Stimulated activated memory B cell treated with anti-CD40 and anti-IgM and Interleukin-4, amounts not matched to agents 10 μg/mL and 1 μg/mL and 100 μg/mL, for 72 hours (primary cell): Measurements from ENCODE around the gene FOXK1.
A peak's percentile ranks its signal among the peaks of the same experiment; 100 is the strongest.

Experiments used
- ATAC-seq: fragments of 150-1000 bp; cut with Tn5 transposase; 2 replicates; pipeline ENCODE4 v1.10.0; 2021
- H3K27ac Mint-ChIP-seq: one replicate; pipeline ENCODE4 v1.8.0; 2022; ENCODE audit warnings: mild to moderate bottlenecking, mixed read lengths
- H3K27me3 Mint-ChIP-seq: one replicate; pipeline ENCODE4 v1.8.0; 2022; ENCODE audit warnings: mixed read lengths
- H3K36me3 Mint-ChIP-seq: one replicate; pipeline ENCODE4 v1.8.0; 2022; ENCODE audit warnings: mixed read lengths
- H3K4me1 Mint-ChIP-seq: one replicate; pipeline ENCODE4 v1.8.0; 2022; ENCODE audit warnings: mixed read lengths
- H3K4me3 Mint-ChIP-seq: one replicate; pipeline ENCODE4 v1.8.0; 2022; ENCODE audit warnings: mild to moderate bottlenecking, moderate library complexity, mixed read lengths
- H3K9me3 Mint-ChIP-seq: one replicate; pipeline ENCODE4 v1.8.0; 2022; ENCODE audit warnings: mixed read lengths

The FOXK1 gene

DNA sequence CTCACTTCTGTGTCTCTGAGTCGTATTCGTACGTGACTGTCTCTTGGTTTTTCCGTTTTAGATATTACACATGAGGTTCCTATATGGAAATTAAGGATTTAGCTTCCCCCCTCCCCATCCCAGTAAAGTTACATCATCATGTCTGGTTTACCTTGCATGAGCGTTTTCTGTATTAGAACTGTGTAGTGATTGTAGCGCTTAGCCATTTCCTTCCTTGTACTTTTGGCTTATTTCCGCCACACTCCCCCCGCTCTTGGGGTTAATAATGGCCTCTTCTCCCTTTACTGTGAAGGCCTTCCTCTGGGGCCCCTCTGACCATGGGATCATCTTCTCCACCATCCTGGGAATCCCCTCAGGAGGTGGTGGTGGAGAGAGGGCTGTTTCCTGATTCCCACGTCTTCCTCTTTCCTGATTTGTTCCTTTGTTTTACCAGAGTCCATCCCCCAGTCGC is 66.2 kb downstream of the FOXK1 start:
- no peak for ATAC-seq
- peaks cover 42% of the 10 kb centered on the region for H3K36me3 Mint-ChIP-seq
- peaks cover 70% of the 10 kb centered on the region for H3K4me1 Mint-ChIP-seq
- H3K27me3 Mint-ChIP-seq = no peaks in the 10 kb centered on the region
- no peak overlapping the region for H3K4me3 Mint-ChIP-seq
- peak overlapping the region; percentile 91 for H3K27ac Mint-ChIP-seq
- no peaks in the 10 kb centered on the region for H3K9me3 Mint-ChIP-seq

DNA sequence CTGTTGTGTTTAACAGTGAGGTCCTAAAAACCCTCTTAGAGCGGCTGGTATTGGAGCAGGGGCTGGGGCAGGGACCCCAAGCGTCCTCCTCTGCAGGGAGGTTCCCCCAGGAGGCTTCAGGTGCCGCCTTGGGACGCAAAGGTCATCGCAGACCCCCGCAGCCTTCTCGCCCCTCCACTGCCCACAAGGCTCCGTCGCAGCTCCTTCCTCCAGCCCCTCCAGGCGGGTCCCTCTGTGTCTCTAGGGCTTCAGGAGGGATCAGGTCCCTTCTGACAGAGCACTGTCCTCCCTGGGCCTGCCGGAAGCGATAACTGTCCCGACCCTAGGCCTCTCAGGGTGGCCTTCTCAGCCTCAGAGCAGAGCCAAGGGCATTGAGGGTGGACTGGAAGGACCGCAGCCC is 67.3 kb downstream of the FOXK1 start:
- Mint-ChIP-seq H3K4me3 (no peak overlapping the region), H3K36me3 (peaks cover 39% of the 10 kb centered on the region), H3K4me1 (peaks cover 67% of the 10 kb centered on the region), H3K9me3 (no peaks in the 10 kb centered on the region), H3K27me3 (no peaks in the 10 kb centered on the region), H3K27ac (peak overlapping the region; percentile 91)
- ATAC-seq = no peak

DNA sequence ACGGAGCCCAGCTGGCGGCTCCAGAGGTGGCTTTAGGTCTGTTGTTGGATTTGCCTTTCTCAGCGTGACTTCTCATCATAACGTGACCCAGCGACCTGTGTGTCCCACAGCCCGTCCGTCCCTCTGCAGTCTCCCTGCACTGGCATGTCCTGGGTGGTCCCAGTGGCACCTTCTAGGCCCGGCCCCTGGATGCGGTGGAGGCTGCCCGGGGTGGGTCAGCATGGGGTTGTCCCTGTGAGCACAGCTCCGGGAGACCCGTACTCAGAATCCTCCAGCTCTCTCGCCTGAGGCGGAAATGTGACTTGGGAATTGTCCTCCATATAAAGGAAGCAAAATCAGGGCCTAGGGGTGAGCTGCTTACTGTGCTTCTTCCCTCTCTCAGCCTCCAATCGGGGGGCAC is 67.7 kb downstream of the FOXK1 start:
- Mint-ChIP-seq H3K9me3 (no peaks in the 10 kb centered on the region), H3K27me3 (no peaks in the 10 kb centered on the region), H3K36me3 (peaks cover 43% of the 10 kb centered on the region), H3K4me3 (no peak overlapping the region), H3K4me1 (peaks cover 63% of the 10 kb centered on the region), H3K27ac (no peak overlapping the region)
- no peak for ATAC-seq

DNA sequence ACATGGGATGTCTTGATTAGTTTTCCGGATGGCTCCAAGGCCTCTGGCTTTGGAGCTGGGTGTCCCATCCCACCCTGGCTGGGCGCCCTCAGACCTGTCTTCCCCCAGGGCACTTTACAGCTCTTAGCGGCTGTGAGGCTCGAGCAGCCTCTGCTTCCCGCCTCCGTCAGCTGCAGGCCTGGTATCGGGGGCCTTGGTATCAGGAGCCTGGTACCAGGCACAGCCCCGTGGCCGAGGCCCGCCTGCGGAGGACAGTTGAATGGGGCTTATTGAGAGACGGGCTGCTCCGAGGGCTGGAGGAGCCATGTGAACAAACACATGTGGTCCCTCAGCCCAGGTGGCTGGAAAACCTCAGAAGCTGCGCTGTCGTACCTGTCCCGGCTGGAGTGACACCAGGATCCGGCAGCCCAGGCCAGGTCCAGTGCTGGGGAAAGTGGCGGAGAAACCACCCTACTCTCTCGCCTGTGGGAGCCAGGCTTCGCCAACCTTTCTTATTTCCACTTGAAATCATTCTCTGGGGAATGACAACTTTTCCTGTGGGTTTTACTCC is 69.4 kb downstream of the FOXK1 start:
- peaks cover 54% of the 10 kb centered on the region for H3K36me3 Mint-ChIP-seq
- H3K27me3 Mint-ChIP-seq = no peaks in the 10 kb centered on the region
- no peaks in the 10 kb centered on the region for H3K9me3 Mint-ChIP-seq
- no peak for ATAC-seq
- H3K4me3 Mint-ChIP-seq = no peak overlapping the region
- H3K27ac Mint-ChIP-seq = no peak overlapping the region
- H3K4me1 Mint-ChIP-seq = peaks cover 47% of the 10 kb centered on the region

DNA sequence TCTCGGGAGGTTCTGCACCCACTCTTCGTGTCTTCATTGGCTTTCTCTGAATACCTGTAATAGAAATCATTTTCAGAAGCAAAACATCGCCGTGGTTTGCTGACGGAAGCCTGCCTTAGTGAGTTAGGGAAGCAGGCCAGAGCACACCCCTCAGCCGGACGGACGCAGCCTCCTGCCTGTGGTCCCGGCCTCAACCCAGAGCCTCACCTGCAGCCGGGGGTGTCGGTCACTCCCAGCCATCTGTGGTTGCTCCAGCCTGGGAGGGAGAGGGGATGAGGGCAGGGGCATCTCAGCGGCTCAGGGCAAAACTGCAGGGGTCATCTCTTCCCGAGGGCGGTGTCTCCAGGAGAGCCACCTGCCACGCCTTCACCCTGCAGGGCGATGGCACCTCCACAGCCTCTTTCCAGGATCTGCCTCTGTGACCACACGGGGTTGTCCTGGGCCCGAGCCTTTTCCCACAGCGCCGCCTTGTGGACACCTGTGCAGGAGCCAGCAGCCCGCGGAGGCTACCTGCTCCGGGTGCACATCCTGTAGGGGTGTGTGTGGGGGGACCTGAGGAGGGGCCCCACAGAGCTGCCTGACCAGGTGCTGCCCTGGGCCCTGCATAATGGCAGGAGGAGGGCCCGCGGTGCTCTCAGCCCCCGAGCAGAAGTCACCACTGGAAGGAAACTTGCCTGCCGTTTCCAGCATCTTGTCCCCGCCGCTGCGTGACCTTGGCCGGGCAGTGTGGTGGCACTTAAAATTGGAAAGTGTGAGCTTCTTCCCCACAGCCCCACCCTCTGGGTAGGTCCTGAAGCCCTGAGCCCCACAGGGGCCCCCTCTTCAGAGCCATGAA is 71.7 kb downstream of the FOXK1 start:
- ATAC-seq = peak; percentile 90
- no peak overlapping the region for H3K27ac Mint-ChIP-seq
- peaks cover 25% of the 10 kb centered on the region for H3K4me1 Mint-ChIP-seq
- H3K9me3 Mint-ChIP-seq = no peaks in the 10 kb centered on the region
- no peak overlapping the region for H3K4me3 Mint-ChIP-seq
- H3K36me3 Mint-ChIP-seq = peaks cover 46% of the 10 kb centered on the region
- no peaks in the 10 kb centered on the region for H3K27me3 Mint-ChIP-seq

DNA sequence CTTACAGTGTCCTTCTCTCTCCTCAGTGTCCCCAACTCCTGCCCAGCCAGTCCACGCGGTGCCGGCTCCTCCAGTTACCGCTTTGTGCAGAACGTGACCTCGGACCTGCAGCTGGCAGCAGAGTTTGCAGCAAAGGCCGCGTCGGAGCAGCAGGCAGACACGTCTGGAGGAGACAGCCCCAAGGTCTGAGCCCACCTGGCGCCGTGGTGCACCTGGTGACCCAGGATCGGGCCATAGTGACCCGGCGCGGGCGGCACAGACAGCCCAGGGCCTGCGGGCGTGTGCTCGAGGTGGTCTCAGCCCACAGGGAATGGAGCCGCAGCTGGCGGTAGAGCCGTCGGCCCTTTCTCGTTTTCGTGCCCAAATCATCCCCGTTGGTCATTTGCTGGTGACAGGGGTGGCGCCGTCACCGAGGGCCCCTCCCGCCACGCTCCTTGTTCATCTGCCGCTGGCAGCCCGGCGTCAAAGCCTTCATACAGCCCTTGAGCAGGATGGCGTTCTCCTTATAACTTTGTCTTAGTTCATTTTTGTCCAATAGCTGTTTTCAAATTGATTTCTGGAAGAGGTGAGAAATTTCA is 72.4 kb downstream of the FOXK1 start:
- Mint-ChIP-seq H3K4me1 (peaks cover 19% of the 10 kb centered on the region), H3K36me3 (peaks cover 44% of the 10 kb centered on the region), H3K9me3 (no peaks in the 10 kb centered on the region), H3K4me3 (no peak overlapping the region), H3K27me3 (no peaks in the 10 kb centered on the region), H3K27ac (no peak overlapping the region)
- ATAC-seq = no peak

DNA sequence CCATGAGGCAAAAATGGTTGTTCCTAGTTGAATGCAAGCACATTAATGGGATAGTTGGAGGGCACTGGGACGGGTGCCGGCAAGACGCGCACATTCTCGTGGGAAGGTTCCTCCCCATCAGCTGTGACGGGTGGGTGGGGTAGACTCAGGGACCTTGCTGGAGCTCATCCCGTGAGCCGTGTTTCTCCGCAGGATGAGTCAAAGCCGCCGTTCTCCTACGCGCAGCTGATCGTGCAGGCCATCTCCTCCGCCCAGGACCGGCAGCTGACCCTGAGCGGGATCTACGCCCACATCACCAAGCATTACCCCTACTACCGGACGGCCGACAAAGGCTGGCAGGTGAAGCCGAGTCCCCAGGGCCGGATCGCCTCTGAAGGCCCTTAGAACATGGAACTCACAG is 73.0 kb downstream of the FOXK1 start:
- peaks cover 19% of the 10 kb centered on the region for H3K4me1 Mint-ChIP-seq
- no peak overlapping the region for H3K27ac Mint-ChIP-seq
- H3K9me3 Mint-ChIP-seq = no peaks in the 10 kb centered on the region
- ATAC-seq = no peak
- peaks cover 50% of the 10 kb centered on the region for H3K36me3 Mint-ChIP-seq
- no peaks in the 10 kb centered on the region for H3K27me3 Mint-ChIP-seq
- no peak overlapping the region for H3K4me3 Mint-ChIP-seq

DNA sequence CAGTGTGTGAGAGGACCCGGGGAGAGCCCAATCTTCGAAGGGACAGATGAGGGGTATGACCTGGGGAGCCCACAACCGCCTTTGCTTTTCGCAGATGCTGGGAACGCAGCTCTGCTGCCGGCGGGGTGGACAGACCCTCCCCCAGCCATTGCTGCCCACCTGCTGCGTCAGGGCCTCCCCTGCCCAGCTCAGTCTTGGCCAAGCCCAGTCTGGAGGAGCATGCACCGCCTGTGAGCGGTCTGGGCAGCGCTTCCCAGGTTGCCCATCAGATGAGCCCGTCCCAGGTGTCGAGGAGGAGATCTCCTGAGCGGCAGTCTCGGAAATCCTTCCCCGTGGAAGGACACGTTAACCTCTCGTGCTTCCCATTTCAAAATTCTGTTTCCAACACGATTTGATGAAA is 76.0 kb downstream of the FOXK1 start:
- no peaks in the 10 kb centered on the region for H3K27me3 Mint-ChIP-seq
- H3K27ac Mint-ChIP-seq = no peak overlapping the region
- peaks cover 60% of the 10 kb centered on the region for H3K36me3 Mint-ChIP-seq
- ATAC-seq = no peak
- no peak overlapping the region for H3K4me3 Mint-ChIP-seq
- no peaks in the 10 kb centered on the region for H3K9me3 Mint-ChIP-seq
- peaks cover 10% of the 10 kb centered on the region for H3K4me1 Mint-ChIP-seq

DNA sequence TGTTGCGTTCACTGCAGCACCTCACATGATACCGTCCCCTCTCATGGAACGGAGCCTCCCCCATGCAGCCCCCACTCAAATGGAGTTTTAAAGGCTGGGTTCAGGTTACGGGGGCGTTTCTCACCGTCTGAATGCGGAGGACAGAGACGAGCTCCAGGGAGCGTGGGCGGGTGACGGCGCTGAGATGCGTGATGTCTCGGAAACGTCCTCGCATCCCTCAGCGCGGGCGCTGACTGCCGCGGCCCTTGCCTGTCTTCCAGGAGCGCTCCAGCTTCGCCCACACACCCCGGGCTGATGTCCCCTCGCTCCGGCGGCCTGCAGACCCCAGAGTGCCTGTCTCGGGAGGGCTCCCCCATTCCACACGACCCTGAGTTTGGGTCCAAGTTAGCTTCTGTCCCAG is 76.7 kb downstream of the FOXK1 start:
- Mint-ChIP-seq H3K36me3 (peaks cover 56% of the 10 kb centered on the region), H3K4me1 (peaks cover 3% of the 10 kb centered on the region), H3K27ac (no peak overlapping the region), H3K27me3 (no peaks in the 10 kb centered on the region), H3K4me3 (no peak overlapping the region), H3K9me3 (no peaks in the 10 kb centered on the region)
- no peak for ATAC-seq

DNA sequence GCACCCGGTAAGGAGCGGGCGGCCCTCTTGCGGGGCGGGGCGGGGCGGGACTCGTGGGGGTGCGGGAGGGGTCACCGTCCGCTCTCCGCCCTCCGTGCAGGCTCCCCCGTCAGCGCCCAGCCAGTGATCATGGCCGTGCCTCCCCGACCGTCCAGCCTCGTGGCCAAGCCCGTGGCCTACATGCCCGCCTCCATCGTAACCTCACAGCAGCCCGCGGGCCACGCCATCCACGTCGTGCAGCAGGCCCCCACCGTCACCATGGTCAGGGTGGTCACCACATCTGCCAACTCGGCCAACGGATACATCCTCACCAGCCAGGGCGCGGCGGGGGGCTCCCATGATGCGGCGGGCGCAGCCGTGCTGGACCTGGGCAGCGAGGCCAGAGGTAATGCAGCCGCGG is 77.1 kb downstream of the FOXK1 start:
- H3K4me3 Mint-ChIP-seq = no peak overlapping the region
- peaks cover 56% of the 10 kb centered on the region for H3K36me3 Mint-ChIP-seq
- no peak overlapping the region for H3K27ac Mint-ChIP-seq
- no peaks in the 10 kb centered on the region for H3K27me3 Mint-ChIP-seq
- ATAC-seq = no peak
- H3K9me3 Mint-ChIP-seq = no peaks in the 10 kb centered on the region
- H3K4me1 Mint-ChIP-seq = no peaks in the 10 kb centered on the region

DNA sequence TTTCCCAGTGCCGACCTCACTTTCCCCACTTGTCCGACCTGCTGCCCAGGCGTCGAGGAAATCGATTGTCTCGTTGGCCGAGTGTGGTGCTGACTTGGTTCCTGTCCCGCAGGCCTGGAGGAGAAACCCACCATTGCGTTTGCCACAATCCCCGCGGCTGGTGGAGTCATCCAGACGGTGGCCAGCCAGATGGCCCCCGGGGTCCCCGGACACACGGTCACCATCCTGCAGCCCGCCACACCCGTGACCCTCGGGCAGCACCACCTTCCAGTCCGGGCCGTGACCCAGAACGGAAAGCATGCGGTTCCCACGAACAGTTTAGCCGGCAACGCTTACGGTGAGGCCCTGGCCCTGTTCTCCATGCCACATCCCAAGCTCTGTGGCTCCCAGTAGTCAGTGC is 78.9 kb downstream of the FOXK1 start:
- H3K4me3 Mint-ChIP-seq = no peak overlapping the region
- no peaks in the 10 kb centered on the region for H3K4me1 Mint-ChIP-seq
- ATAC-seq = no peak
- no peak overlapping the region for H3K27ac Mint-ChIP-seq
- H3K36me3 Mint-ChIP-seq = peaks cover 47% of the 10 kb centered on the region
- no peaks in the 10 kb centered on the region for H3K9me3 Mint-ChIP-seq
- no peaks in the 10 kb centered on the region for H3K27me3 Mint-ChIP-seq

DNA sequence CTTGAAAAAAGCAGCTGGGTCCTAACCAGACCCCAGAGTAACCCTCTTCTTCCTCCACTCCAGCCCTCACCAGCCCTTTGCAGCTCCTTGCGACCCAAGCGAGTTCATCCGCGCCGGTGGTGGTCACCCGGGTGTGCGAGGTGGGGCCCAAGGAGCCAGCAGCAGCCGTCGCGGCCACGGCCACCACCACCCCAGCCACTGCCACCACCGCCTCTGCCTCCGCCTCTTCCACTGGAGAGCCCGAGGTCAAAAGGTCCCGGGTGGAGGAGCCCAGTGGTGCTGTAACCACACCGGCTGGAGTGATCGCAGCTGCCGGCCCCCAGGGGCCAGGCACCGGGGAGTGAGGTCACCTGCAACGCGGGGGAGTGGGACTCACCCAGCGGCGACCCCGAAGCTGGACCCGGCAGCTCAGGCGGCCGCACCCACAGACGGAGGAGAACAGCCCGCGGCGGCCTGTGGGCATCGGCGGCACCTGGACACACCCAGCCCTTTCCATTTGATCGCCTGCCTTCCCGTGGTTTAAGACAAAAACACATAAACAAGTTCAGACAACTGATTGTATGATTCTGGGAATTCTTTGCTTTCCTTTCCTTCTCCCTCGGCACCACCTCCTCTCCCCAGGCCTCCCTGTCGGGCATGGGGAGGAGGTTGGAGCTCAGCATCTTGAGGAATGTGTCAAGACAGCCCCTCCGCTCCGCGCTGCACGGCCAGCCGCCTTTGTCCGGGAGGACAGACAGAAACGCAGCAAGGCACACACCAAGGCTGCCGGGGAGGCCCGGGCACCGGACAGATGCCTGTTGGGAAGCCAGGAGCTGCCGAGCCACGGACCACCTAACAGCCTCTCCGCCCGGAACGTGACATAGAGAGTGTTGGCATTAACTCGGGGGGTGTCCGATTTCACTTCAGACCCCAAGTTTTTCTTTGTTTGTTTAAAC is 80.3 kb downstream of the FOXK1 start:
- ATAC-seq = no peak
- H3K4me3 Mint-ChIP-seq = no peak overlapping the region
- H3K27ac Mint-ChIP-seq = no peak overlapping the region
- no peaks in the 10 kb centered on the region for H3K9me3 Mint-ChIP-seq
- peaks cover 41% of the 10 kb centered on the region for H3K36me3 Mint-ChIP-seq
- H3K4me1 Mint-ChIP-seq = no peaks in the 10 kb centered on the region
- H3K27me3 Mint-ChIP-seq = no peaks in the 10 kb centered on the region

DNA sequence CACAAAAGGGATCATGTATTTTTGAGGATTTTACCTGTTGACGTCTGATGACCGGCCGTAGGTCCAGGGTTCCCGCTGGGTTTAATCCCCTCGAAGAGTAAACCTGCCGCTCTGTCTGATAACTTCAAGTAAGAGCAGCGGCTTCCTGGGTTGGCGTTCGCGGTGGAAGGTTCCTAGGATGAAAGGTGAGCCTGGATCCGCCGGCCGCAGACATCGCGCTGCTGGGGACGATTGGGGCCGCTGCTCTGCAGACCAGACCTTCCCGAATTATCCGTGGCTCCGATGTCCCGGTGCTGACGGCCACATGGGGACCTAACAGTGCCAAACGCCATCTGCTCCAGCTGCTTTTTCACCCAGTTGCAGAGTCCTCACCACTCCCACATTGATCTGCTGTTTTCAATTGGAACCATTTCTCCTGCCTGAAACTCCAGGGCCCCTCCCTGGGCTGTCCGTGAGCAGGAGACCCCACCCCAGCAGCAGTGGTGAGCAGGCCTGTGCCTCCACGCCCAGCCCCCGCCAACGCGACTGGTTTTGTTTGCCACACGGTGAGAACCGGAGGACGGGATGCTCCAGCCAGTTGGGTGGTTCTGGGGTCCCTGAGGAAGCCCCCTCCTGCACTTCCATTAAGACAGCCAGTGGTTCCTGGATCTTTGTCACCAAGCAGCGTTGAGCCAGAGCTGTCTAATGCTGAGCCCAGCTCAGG is 81.1 kb downstream of the FOXK1 start:
- ATAC-seq = no peak

DNA sequence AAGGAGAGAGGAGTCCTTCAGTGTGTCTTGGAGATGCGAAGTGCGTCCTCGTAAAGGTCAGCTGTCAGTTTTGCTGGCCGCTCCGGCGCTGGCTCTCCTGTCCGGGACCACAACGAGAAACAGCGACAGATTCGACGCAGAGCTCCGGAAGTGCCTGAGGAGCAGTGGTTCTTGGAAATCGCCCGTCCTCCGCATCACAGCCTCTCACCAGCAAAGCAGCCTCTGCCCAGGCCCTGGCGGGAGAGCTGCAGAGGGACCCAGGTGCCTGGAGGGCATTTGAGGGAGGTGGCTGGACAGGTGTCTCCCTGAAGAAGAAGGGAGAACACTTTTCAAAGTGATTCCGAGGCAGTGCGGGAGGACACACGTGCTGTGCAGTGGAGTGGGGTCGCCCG is 81.7 kb downstream of the FOXK1 start:
- Mint-ChIP-seq H3K36me3 (peaks cover 41% of the 10 kb centered on the region), H3K9me3 (no peaks in the 10 kb centered on the region), H3K27me3 (no peaks in the 10 kb centered on the region), H3K4me3 (no peak overlapping the region), H3K4me1 (no peaks in the 10 kb centered on the region), H3K27ac (no peak overlapping the region)
- ATAC-seq = no peak

More for the DNA sequence above, 81.1 kb downstream of the FOXK1 start:
- Mint-ChIP-seq H3K4me3 (no peak overlapping the region), H3K27me3 (no peaks in the 10 kb centered on the region), H3K4me1 (no peaks in the 10 kb centered on the region), H3K36me3 (peaks cover 41% of the 10 kb centered on the region), H3K27ac (no peak overlapping the region), H3K9me3 (no peaks in the 10 kb centered on the region)
